DMS 273 treated with DMSO at 0.1 percent for 48 hours (cell line): ENCODE measurements around the gene PRMT9.

Experiments
- DNase-seq: peaks from one replicate; lab custom pipeline; 2025; lab: John Stamatoyannopoulos, UW

The PRMT9 gene

GRCh38 chr4:147683717-147684700 is at the start of gene PRMT9:
Gene PRMT9 (minus strand): TSS chr4:147684163. CDS start chr4:147683987, 176 bp downstream.
- peak; percentile 38 for DNase-seq

GRCh38 chr4:147732518-147733235 is 48.7 kb upstream of the PRMT9 start:
- no peak for DNase-seq

- DNase-seq, result peak; percentile 27
Measured at GRCh38 chr4:147731580-147732517, 47.9 kb upstream of the PRMT9 start, which contains the start of gene ARHGAP10. Gene ARHGAP10 (plus strand): TSS chr4:147732088. CDS start chr4:147732302, 214 bp downstream.

GRCh38 chr4:147730333-147730732 is 46.4 kb upstream of the PRMT9 start:
- no peak for DNase-seq

- DNase-seq, result no peak
Measured at GRCh38 chr4:147727476-147728028, 43.6 kb upstream of the PRMT9 start.

GRCh38 chr4:147725673-147726072 is 41.7 kb upstream of the PRMT9 start:
- no peak for DNase-seq

GRCh38 chr4:147724468-147725201 is 40.7 kb upstream of the PRMT9 start:
- no peak for DNase-seq

- no peak for DNase-seq
Measured at GRCh38 chr4:147723326-147723725, 39.4 kb upstream of the PRMT9 start.

GRCh38 chr4:147717878-147718277 is 33.9 kb upstream of the PRMT9 start:
- DNase-seq, result no peak

- DNase-seq, result no peak
Measured at GRCh38 chr4:147714575-147715401, 30.8 kb upstream of the PRMT9 start.

- DNase-seq, result no peak
Measured at GRCh38 chr4:147709999-147710398, 26.0 kb upstream of the PRMT9 start.

GRCh38 chr4:147707892-147708672 is 24.1 kb upstream of the PRMT9 start:
- no peak for DNase-seq

GRCh38 chr4:147704846-147705245 is 20.9 kb upstream of the PRMT9 start:
- no peak for DNase-seq

GRCh38 chr4:147696866-147697265 is 12.9 kb upstream of the PRMT9 start:
- DNase-seq, result no peak

- no peak for DNase-seq
Measured at GRCh38 chr4:147693218-147693617, 9.3 kb upstream of the PRMT9 start.

- no peak for DNase-seq
Measured at GRCh38 chr4:147691820-147692219, 7.9 kb upstream of the PRMT9 start.

GRCh38 chr4:147689067-147689466 is 5.1 kb upstream of the PRMT9 start:
- no peak for DNase-seq

GRCh38 chr4:147683188-147683591 is 773 bp downstream of the PRMT9 start:
- no peak for DNase-seq

- DNase-seq, result no peak
Measured at GRCh38 chr4:147682755-147683154, 1.2 kb downstream of the PRMT9 start.
